HG03439 (cell line): ENCODE results near the gene ARL5C.

Experiments
- ATAC-seq: cut with Tn5 transposase; IDR thresholded peaks from one replicate; pipeline ENCODE4 v1.9.1; 2021; ENCODE audit warnings: mild to moderate bottlenecking, moderate library complexity; ENCODE audit not compliant: unreplicated experiment

Gene ARL5C

GRCh38 chr17:39194089-39194984, 28.4 kb upstream of the ARL5C start:
- no peak for ATAC-seq

GRCh38 chr17:39193346-39193745, 27.4 kb upstream of the ARL5C start:
- no peak for ATAC-seq

GRCh38 chr17:39192901-39193300, 26.9 kb upstream of the ARL5C start:
- no peak for ATAC-seq

- ATAC-seq = no peak
Measured at GRCh38 chr17:39191750-39192510, 26.0 kb upstream of the ARL5C start.

GRCh38 chr17:39187152-39187830, 21.3 kb upstream of the ARL5C start:
- no peak for ATAC-seq

- ATAC-seq = no peak
Measured at GRCh38 chr17:39186481-39187002, 20.6 kb upstream of the ARL5C start.

GRCh38 chr17:39183720-39184119, 17.8 kb upstream of the ARL5C start:
- no peak for ATAC-seq

GRCh38 chr17:39183045-39183444, 17.1 kb upstream of the ARL5C start:
- ATAC-seq = no peak

GRCh38 chr17:39181303-39181702, 15.3 kb upstream of the ARL5C start:
- ATAC-seq = no peak

GRCh38 chr17:39178536-39178935, 12.6 kb upstream of the ARL5C start:
- no peak for ATAC-seq

GRCh38 chr17:39177256-39177655, 11.3 kb upstream of the ARL5C start:
- ATAC-seq = no peak

GRCh38 chr17:39175695-39176093, 9.7 kb upstream of the ARL5C start:
- ATAC-seq = no peak

- no peak for ATAC-seq
Measured at GRCh38 chr17:39174920-39175694, 9.1 kb upstream of the ARL5C start.

GRCh38 chr17:39173526-39174274, 7.7 kb upstream of the ARL5C start:
- no peak for ATAC-seq

- no peak for ATAC-seq
Measured at GRCh38 chr17:39173080-39173479, 7.1 kb upstream of the ARL5C start.

GRCh38 chr17:39171933-39172332, 6.0 kb upstream of the ARL5C start:
- ATAC-seq = no peak

GRCh38 chr17:39170558-39170957, 4.6 kb upstream of the ARL5C start:
- no peak for ATAC-seq

- no peak for ATAC-seq
Measured at GRCh38 chr17:39170109-39170508, 4.1 kb upstream of the ARL5C start.

GRCh38 chr17:39169518-39169917, 3.6 kb upstream of the ARL5C start:
- ATAC-seq = no peak

GRCh38 chr17:39169101-39169500, 3.1 kb upstream of the ARL5C start:
- ATAC-seq = no peak
